GM19351 (cell line): ENCODE data around the gene STEAP4.

ENCODE experiments used
- ATAC-seq: cut with Tn5 transposase; IDR thresholded peaks from one replicate; pipeline ENCODE4 v1.9.1; 2021; ENCODE audit warnings: mild to moderate bottlenecking, moderate library complexity; ENCODE audit not compliant: unreplicated experiment

Gene STEAP4

GRCh38 chr7:88314061-88314491, 7.4 kb upstream of the STEAP4 start:
- no peak for ATAC-seq

- no peak for ATAC-seq
Observed at GRCh38 chr7:88312061-88312663, 5.5 kb upstream of the STEAP4 start.

- no peak for ATAC-seq
Observed at GRCh38 chr7:88311675-88312036, 5.0 kb upstream of the STEAP4 start.

GRCh38 chr7:88310956-88311674, 4.4 kb upstream of the STEAP4 start:
- ATAC-seq = no peak

- no peak for ATAC-seq
Observed at GRCh38 chr7:88309819-88310218, 3.1 kb upstream of the STEAP4 start.

GRCh38 chr7:88307823-88308222, 1.1 kb upstream of the STEAP4 start:
- no peak for ATAC-seq

- ATAC-seq = no peak
Observed at GRCh38 chr7:88307412-88307811, 718 bp upstream of the STEAP4 start.

- ATAC-seq = no peak
Observed at GRCh38 chr7:88305044-88305443, 1.6 kb downstream of the STEAP4 start.

- no peak for ATAC-seq
Observed at GRCh38 chr7:88302486-88302885, 4.2 kb downstream of the STEAP4 start.

GRCh38 chr7:88301924-88302323, 4.8 kb downstream of the STEAP4 start:
- ATAC-seq = no peak

- ATAC-seq = no peak
Observed at GRCh38 chr7:88300401-88300945, 6.2 kb downstream of the STEAP4 start.

GRCh38 chr7:88299126-88299525, 7.6 kb downstream of the STEAP4 start:
- no peak for ATAC-seq

- ATAC-seq = no peak
Observed at GRCh38 chr7:88293866-88294265, 12.8 kb downstream of the STEAP4 start.

GRCh38 chr7:88291398-88292173, 15.1 kb downstream of the STEAP4 start:
- ATAC-seq = no peak

GRCh38 chr7:88290491-88290890, 16.2 kb downstream of the STEAP4 start:
- ATAC-seq = no peak

GRCh38 chr7:88289564-88290025, 17.1 kb downstream of the STEAP4 start:
- no peak for ATAC-seq

GRCh38 chr7:88281749-88282148, 24.9 kb downstream of the STEAP4 start:
- no peak for ATAC-seq

GRCh38 chr7:88280801-88281200, 25.9 kb downstream of the STEAP4 start:
- no peak for ATAC-seq

GRCh38 chr7:88279323-88279722, 27.4 kb downstream of the STEAP4 start:
- ATAC-seq = no peak

GRCh38 chr7:88278881-88279280, 27.8 kb downstream of the STEAP4 start:
- ATAC-seq = no peak

- no peak for ATAC-seq
Observed at GRCh38 chr7:88276605-88277153, 30.0 kb downstream of the STEAP4 start.
